HG03103 (cell line): ENCODE results near the gene MAB21L4.

Experiments
- ATAC-seq: cut with Tn5 transposase; IDR thresholded peaks from one replicate; pipeline ENCODE4 v1.9.1; 2021; ENCODE audit warnings: low read depth; ENCODE audit not compliant: unreplicated experiment

The MAB21L4 gene

DNA sequence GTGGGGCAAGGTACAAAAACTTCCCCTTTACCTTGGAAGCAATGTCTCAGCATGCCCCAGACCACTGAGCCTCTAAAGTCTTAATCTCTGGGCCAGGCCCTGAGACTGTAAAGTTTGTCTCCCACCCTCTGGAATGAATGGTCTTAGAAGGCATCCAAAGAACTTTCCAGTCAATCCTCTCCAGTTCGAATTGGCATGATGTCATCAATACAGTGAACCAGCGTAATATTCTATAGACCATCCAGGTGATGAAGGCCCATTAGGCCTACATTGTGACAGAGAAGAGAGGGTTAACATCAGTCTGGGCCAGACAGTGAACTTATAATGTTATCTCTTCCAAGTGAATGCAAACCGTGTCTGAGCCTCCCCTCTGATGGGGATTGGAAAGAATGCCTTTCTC is 11.2 kb downstream of the MAB21L4 start:
- ATAC-seq, result no peak

DNA sequence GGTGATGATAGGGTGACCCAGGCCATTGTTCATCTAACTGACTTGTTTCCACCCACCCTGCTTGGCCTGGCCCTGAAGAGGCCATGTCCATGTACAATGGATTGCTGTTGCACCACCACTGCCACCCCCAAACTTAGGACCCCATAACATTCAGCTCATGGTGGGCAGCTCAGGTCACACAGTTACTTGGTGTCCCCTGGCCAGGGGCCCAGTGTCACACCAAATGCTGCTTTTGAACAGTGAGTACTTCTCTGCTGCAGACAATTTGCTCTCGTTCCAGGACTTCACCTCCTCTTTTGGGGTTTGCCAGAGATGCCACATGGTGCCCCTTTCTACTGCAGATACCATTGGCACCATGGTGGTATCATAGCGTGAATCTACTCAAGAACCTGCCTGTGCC is 11.7 kb downstream of the MAB21L4 start:
- no peak for ATAC-seq

DNA sequence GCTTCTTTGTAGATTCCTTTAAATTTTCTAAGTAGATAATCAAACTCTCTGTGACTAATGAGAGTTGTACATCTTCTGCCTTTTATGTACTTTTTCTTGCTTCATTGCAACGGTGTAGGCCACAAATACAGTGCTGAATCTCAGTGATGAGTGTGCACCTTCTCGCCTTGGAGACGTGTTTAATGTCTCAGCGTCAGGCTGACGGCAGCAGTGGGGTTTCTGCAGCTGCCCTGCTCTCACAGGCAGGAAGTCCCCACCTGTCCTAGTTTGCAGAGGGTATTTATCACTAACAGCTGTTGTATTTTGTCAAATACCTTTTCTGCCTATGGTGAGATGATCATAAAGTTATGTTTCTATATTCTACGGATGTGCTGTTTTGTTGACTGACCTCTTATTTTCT is 14.0 kb downstream of the MAB21L4 start:
- no peak for ATAC-seq

DNA sequence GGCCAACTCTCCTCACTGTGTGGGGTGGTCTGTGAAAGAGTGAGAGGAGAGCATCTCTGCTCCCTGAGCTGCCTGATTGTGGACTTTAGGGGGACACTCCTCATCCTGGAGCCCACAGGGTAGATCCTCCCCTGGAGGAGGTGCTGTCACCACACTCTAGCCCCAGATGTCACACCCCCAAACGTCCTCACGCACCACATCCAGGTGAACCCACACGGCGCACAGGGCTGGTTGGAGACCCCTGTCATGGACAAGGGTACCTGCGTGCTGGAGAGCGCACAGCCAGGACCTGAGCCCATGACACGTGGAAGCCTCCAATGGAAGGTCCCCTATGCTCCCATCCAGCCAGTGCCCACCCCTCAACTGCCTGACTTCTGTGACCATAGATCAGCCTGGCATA is 16.9 kb downstream of the MAB21L4 start:
- no peak for ATAC-seq

DNA sequence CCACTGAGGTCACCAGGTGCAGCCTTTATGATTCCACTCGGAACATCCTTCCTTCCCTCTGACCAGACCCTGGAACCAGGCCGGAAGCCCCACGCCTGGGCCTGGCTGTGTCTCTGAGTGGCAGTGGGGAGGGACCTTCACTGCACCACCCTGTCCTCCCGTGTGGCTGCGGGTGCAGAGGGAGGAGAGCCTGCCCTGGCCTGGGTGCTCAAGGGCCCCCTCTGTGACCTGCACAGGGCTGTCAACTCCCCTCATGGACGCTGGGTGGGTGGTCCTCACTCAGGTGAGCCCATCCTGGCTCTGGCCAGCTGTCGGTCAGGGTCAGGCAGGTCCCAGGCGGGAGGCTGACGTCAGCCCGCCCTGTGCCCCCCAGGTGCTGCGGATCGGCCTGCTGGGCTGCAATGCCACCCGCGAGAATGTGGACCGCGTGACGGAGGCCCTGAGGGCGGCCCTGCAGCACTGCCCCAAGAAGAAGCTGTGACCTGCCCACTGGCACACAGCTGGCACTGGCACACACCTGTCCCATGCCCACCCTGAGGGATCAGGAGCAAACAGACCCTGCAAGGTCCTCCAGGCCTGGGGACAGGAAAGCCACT is 17.5 kb downstream of the MAB21L4 start:
- ATAC-seq, result no peak

DNA sequence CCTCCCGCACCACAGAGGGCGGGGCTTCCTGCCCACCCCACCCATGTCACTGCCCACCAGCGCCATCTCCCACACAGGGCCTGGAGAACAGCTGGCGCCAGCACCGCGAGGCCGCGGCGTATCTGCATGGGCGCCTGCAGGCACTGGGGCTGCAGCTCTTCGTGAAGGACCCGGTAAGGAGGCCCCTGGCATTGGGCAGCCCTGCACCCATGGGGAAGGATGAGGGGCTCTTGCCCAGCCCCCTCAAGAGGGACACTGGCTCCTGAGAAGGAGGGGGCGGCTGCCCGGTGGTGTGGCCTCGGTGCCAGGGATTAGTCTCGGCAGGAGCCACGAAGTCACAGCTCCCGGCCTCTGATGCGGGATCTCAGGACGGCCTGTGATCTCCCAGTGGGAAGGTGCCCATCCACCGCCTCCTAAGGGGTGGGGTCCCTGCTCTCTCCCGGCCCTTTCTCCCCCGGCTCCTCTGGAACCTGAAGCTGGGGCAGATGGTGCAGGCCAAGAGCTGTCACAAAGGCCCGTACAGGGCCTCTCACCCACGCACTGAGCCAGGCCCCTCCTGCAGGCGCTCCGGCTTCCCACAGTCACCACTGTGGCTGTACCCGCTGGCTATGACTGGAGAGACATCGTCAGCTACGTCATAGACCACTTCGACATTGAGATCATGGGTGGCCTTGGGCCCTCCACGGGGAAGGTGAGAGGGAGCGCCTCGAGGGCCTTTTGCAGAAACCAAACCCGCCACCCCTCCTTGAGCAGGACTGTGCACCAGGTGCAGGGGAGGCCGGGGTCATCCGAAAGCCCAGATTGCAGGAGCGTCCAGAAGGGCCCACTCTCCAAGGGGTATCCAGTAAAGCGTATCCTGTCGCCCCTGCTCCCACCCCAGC is 18.3 kb downstream of the MAB21L4 start:
- ATAC-seq, result no peak

DNA sequence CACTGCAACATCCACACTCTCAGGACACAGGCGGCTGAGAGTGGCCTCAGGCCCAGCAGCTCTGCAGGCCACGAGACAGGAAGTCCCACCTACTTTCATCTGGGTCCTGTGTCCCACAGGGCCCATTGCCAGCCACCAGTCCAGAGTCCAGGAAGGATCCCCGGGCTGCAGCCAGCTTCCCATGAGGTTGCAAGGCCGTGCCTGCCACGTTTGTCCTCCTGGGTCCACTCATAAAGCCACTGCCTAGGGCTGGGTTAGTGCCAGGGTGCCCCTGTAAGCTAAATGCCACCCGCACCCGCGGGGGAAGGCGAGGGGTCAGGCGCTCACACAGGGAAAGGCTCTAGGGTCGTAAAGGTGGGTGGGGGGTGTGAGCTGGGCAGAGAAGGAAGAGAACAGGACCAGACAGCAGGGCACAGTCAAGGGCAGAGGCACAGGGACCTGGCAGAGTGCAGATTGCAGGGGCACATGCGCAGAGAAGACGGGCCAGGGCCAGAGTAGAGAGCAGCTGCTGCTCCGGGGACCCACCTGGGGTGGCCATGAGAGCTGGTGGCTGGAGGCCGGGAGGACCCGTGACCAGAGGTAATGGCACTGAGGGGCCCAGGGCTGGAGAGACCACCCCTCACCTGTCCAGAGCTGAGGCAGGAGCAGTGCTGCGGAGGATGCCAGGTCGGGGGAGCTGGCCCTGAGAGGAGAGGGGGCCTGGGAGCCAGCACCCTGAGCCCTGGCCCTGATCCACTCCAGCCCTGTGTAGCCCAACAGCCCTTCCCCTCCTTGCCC is 19.3 kb downstream of the MAB21L4 start:
- ATAC-seq, result no peak

DNA sequence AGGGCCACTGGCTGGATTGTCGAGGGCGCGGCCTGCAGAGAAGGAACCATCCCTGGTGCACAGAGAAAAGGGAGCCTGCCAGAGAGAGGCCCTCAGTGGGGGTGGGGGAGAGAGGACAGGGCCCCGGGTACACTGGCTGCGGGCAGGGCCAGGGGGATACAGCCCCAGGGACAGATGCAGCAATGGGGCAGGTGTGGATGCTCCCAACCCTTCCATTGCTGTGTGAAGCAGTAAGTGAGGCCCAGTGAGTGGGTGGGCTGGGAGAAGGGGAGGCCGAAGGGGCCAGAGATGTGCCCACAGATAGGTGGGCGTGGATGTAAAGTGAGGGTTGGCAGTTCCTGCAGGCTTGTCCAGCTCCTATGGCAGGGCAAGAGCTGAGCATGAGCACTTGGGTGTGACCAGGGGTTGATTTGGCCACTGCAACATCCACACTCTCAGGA is 19.9 kb downstream of the MAB21L4 start:
- ATAC-seq, result no peak

DNA sequence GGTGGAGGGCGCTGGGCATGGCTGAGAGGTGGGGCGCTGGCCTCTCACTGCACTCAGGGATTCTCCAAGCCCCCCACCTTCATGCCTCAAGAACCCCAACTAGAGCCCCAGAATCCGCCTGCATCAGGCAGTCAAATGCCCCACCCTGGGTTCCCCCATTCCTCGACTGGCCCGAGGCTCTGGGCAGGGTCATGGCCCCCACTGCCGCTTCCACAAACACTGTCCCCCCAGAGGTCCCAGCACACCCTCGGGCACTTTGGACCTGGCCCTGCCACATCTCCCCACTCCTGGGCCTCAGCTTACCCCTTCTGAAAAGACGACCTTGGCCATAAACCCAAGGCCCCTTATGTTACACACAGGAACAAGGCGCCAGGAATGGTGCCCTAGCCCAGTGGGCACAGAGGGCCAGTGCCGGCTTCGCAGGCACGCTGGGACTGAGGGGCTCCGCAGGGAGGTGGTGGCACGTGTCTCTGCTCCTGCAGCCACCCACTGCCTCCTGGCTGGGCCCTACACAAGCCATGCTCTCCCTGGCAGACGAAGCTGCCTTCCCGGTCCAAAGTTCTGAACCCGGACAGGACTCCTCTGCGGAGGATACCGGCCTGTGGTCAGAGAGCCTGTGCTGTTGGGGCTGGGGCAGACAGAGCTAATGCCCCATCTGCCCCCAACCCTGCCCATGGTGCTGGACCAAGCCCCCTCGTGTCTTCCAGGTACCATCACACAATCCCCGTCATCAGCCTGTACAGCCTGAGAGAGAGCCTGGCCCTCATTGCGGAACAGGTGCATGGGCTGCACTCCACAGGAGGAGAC is 20.5 kb downstream of the MAB21L4 start:
- ATAC-seq, result no peak

DNA sequence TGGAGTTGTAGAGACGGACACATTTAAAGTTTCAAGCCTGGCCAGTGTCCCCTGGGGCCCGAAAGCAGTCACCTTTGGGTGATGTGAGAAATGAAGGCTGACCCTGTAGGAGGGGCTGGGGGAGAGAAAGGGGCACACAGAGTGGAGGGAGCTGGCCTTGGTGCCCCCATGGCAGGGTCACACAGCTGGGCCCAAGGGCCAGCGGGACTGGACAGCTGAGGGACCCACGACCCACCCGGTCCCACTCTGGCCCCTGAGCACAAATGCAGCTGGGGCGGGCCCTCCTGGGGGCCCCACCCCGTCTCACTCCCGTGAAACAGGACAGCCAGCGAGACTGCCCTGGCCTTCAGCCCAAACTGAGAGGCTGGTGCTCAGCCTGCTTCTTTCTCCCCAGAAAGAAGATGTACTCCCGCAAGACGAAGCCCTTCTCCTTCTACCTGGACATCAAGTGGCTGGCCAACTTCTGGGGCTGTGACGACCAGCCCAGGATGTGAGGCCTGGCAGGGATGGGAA is 21.2 kb downstream of the MAB21L4 start:
- ATAC-seq, result no peak

DNA sequence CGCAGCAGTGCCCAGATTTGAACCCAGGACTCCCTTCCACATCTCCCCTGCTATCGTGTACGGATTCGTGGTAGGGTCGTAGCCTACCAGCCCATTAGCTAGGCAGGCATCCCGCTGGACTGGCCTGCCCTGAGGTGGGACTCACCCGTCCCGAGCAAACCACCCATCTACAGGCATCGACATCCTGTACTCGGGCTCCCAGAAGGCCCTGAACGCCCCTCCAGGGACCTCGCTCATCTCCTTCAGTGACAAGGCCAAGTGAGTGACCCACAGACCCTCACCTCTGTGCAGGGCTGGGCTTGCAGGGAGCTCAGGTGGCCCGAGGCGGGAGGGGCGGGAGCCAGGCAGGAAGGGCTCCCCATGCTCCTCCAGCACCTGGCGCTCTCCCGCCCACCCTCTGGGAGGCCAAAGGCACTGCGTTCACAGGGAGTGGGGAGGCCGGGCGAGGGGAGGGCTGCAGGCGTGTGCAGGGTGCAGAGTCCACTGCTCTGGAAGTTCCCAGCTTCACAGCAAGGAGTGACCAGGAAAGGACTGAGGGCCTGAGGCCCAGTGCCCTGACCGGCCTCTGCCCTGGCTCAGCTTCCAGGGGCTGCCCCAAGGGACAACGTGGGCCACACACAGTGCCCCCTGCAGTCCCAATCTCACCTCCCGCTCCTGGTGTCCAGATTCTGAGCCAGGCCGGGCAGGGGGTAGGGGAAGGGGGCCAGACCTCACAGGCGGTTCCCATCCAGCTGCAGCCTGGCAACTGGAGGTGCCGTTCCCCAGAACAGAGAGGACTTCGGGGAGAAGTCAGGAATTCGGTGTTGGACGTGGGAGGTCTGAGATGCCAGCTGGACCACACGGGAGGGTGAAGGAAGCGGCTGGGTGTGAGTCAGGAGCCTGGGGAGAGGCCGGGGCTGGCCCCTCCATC is 21.9 kb downstream of the MAB21L4 start:
- no peak for ATAC-seq

DNA sequence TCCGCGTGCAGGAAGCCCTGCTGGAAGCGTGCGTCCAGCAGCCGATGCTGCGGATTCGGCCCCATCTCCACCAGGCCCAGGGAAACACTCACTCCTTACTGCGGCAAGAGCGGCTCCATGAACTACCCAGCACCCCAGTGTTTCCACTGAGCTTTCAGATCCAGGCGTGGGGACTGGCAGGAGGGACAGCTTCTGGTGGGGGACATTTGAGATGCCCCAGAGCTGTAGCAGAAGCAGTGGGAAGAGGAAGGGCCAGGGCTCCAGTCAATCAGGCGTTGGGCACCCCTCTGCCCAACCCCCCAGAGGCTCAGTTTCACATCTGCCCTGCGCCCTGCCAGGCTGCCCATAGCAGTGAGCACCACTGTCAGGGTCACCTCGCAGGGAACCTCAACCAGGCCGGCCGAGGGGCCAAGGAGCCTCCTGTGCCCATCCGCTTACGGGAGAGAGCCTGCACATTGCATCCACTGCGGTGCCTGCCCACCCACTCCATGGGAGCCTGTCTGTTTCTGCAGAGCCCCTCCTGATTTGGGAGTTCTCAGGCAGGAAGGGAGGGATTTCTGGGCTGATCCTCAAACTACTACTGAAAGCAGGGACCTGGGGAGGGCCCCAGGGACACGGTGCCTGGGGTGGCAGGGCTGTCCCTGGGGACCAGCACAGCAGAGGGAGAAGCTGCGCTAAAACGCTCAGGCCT is 22.7 kb downstream of the MAB21L4 start:
- ATAC-seq, result no peak

DNA sequence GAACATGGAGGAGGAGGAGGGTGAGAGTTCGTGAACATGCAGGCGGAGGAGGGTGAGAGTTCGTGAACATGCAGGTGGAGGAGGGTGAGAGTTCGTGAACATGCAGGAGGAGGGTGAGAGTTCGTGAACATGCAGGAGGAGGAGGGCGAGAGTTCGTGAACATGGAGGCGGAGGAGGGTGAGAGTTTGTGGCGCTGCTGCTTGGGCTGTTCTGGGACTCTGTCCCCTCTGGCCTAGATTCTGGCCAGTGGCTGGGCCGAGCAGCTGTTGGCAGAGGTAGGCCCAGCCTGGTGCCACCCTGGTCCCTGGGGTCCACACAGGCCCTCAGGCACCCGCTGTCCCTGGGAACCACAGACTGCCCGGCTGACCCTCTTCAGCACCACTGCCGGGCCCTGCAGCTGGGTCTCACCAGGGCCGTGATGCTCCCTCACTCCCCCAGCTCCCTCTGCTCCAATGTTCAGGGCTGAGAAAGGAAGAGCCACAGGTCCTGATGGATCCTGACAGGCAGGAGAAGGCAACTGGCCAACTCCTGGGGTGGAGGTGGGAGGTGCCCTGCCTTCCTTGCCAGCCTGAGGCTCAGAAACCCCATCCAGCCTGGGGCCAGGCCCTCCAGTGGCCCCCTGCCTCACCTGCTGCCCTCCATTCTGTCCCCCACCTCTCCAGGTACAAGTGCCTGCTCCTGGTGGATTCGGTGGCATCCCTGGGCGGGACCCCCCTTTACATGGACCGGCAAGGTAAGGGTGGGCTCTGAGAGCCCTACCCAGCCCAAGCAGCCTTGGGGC is 23.4 kb downstream of the MAB21L4 start:
- ATAC-seq, result no peak

DNA sequence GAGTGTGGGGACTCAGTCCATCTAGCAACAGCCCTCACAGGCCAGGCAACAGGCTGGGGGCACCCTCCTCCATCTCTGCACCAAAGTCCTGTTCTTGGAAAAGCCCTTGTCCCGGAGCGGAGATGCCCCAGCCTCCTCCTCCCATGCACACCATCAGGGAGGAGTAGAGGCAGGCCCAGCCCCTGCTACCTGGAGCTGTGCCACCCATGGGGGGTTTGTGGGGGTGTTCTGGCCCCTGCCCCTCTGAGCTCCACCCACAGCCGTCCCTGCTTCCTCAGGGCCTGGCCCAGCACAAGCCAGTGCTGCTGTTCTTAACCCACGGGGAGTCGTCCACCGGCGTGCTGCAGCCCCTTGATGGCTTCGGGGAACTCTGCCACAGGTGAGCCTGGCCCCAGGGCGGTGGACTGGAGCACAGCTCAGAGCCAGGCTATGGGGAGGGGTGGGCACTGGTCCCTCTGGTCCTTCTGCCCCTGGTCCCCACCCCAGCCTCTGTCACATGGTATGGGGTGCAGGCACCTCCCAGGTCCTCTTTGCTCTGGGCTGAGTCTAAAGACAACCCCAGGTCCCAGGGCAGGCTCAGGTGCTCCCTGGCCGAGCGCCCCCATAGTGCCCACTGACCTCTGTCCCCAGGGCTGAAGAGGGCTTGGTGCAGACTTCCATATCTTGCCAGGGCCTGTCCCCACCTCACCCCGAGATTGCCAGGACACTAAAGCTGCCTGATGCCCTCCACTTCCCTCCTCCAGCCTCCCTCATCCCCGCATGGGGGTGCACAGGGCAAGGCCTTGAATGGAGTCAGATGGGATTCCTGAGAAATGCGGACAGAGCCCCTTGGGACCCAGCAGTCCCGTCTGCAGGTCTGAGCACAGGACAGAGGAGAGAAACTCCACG is 24.6 kb downstream of the MAB21L4 start:
- ATAC-seq, result no peak

DNA sequence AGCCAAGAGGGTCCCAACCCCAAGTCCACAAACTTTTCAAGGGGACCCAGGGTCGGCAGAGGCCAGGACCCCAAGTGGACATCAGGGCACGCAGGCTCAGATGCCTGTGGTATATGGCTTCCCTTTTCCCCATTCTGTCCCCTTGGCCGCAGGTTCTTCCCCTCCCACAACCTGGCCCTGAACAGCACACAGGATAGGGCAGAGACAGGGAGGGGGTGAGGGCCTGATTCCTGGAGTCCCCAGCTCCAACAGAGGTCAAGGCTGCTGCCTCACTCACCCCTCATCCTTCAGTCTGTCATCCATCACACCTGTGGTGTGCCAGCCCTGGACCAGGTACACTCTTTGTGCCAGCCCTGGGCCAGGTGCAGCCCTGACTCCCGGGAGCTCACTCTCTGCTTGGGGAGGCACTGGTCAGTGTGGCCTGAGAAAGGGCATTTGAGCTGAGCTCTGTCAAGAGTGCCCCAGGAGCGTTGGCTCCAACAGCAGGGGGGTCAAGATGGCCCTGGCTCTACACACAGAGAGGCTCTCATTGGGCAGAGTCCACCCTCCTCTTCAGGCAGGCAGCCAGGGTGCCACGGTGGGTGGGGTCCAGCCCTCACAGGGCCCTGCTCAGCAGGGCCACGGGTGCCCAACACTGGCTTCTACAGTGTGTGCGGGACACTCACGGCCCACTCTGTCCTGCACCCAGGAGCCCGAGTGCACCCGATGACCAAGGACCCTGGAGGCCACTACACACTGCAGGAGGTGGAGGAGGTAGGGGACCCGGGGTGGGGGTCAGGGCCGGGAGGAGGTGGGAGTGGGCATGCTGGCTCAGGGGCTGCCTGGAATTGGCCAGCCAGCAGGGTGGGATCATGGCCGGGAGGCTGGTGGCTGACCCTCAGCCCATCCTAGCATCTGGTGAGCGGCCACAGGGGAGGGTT is 25.7 kb downstream of the MAB21L4 start:
- no peak for ATAC-seq
